Rectal smooth muscle tissue (tissue), 1 donor: ENCODE results near the gene TMEM125.

Experiments used
- H3K27ac ChIP-seq: one replicate; pipeline ENCODE4 v1.7.0; 2013; ENCODE audit warnings: low read depth, low read length, inconsistent platforms
- H3K27me3 ChIP-seq: one replicate; pipeline ENCODE4 v1.7.0; 2013; ENCODE audit warnings: low read length; ENCODE audit not compliant: control insufficient read depth, insufficient read depth
- H3K36me3 ChIP-seq: one replicate; pipeline ENCODE4 v1.7.0; 2013; ENCODE audit warnings: low read length; ENCODE audit not compliant: control insufficient read depth, insufficient read depth
- H3K4me1 ChIP-seq: one replicate; pipeline ENCODE4 v1.7.0; 2013; ENCODE audit warnings: low read length; ENCODE audit not compliant: control insufficient read depth, insufficient read depth
- H3K4me3 ChIP-seq: one replicate; pipeline ENCODE4 v1.7.0; 2013; ENCODE audit warnings: low read length
- H3K9ac ChIP-seq: one replicate; pipeline ENCODE4 v1.7.0; 2013; ENCODE audit warnings: low read length

The TMEM125 gene

DNA sequence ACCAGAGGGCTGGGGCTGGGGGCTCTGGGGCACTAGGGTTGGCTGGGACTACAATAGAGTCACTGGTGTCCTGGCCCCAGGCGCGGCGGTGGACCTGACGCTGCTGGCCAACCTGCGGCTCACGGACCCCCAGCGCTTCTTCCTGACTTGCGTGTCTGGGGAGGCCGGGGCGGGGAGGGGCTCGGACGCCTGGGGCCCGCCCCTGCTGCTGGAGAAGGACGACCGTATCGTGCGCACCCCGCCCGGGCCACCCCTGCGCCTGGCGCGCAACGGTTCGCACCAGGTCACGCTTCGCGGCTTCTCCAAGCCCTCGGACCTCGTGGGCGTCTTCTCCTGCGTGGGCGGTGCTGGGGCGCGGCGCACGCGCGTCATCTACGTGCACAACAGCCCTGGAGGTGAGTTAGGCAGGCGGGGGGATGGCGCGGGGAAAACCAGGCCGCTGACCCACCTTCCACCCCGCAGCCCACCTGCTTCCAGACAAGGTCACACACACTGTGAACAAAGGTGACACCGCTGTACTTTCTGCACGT lies 35.1 kb downstream of the TMEM125 start:
- Histone ChIP-seq H3K27me3 (no peaks in the 10 kb centered on the region), H3K4me1 (no peaks in the 10 kb centered on the region), H3K36me3 (no peaks in the 10 kb centered on the region), H3K4me3 (no peak overlapping the region), H3K27ac (no peak overlapping the region), H3K9ac (no peak overlapping the region)

- no peaks in the 10 kb centered on the region for H3K4me1 ChIP-seq
- no peak overlapping the region for H3K4me3 ChIP-seq
- no peaks in the 10 kb centered on the region for H3K27me3 ChIP-seq
- no peak overlapping the region for H3K27ac ChIP-seq
- no peaks in the 10 kb centered on the region for H3K36me3 ChIP-seq
- no peak overlapping the region for H3K9ac ChIP-seq
These were observed 35.7 kb downstream of the TMEM125 start for GRCh38 chr1:43305461-43305860.

GRCh38 chr1:43305926-43306687 lies 36.3 kb downstream of the TMEM125 start:
- H3K9ac ChIP-seq: no peak overlapping the region
- H3K4me1 ChIP-seq: no peaks in the 10 kb centered on the region
- no peaks in the 10 kb centered on the region for H3K27me3 ChIP-seq
- no peak overlapping the region for H3K27ac ChIP-seq
- H3K36me3 ChIP-seq: no peaks in the 10 kb centered on the region
- no peak overlapping the region for H3K4me3 ChIP-seq

- no peak overlapping the region for H3K27ac ChIP-seq
- H3K36me3 ChIP-seq: no peaks in the 10 kb centered on the region
- H3K9ac ChIP-seq: no peak overlapping the region
- H3K4me3 ChIP-seq: no peak overlapping the region
- no peaks in the 10 kb centered on the region for H3K4me1 ChIP-seq
- H3K27me3 ChIP-seq: no peaks in the 10 kb centered on the region
These were observed 37.1 kb downstream of the TMEM125 start for GRCh38 chr1:43306688-43307457.

DNA sequence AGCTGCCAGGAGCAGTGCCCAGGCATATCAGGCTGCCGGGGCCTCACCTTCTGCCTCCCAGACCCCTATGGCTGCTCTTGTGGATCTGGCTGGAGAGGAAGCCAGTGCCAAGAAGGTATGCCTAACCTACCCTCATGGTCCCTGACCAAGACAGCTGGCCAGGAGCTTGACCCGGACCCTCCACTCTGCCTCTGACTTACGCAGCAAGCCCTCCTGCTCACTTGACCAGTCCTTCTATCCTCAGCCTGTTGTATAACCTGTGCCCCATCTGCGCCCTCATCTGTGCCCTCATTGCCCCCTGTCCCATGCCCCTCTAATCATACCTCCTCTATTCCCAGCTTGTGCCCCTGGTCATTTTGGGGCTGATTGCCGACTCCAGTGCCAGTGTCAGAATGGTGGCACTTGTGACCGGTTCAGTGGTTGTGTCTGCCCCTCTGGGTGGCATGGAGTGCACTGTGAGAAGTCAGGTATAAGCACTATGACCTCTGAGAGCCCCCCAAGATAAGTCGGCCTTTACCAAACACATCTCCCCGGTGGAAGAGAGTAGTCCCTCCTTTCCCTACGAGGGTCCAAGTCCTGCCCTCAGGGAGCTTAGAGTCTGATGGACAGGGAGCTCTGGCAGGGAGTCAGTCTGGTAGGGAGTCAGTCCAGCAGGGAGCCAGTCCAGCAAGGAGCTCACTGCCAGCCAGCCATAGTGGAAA lies 37.8 kb downstream of the TMEM125 start:
- H3K4me3 ChIP-seq: no peak overlapping the region
- H3K4me1 ChIP-seq: no peaks in the 10 kb centered on the region
- no peaks in the 10 kb centered on the region for H3K36me3 ChIP-seq
- no peaks in the 10 kb centered on the region for H3K27me3 ChIP-seq
- no peak overlapping the region for H3K9ac ChIP-seq
- no peak overlapping the region for H3K27ac ChIP-seq

DNA sequence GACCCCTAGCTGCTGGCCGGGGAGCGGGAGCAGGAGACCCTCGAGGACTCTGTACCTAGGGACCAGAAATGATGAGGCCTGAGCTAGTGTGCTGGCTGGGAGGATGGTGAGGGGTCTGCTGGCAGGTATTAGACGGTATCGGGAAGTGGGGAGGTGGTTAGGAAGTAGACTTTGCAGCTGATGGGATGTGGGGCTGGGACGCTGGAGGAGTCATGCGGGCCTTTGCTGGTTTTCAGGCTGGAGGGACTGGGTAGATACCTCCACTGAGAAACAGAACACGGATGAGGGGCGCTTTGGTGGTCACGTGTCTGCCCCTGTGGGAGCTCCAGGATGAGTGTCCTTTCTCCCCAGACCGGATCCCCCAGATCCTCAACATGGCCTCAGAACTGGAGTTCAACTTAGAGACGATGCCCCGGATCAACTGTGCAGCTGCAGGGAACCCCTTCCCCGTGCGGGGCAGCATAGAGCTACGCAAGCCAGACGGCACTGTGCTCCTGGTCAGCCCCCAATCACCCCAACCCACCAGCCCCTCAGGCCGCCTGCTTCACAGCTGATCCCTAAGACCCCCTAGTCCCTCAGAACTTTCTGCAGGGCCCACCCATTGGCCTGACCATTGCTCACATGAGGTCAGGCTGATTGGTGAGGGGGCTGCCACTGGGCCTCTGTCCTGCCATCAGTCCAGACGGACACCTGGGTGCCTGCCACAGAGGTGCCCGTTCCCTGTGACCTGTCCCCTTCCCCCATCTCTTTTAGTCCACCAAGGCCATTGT lies 39.0 kb downstream of the TMEM125 start:
- H3K9ac ChIP-seq: no peak overlapping the region
- no peak overlapping the region for H3K27ac ChIP-seq
- no peak overlapping the region for H3K4me3 ChIP-seq
- no peaks in the 10 kb centered on the region for H3K4me1 ChIP-seq
- H3K36me3 ChIP-seq: no peaks in the 10 kb centered on the region
- no peaks in the 10 kb centered on the region for H3K27me3 ChIP-seq

DNA sequence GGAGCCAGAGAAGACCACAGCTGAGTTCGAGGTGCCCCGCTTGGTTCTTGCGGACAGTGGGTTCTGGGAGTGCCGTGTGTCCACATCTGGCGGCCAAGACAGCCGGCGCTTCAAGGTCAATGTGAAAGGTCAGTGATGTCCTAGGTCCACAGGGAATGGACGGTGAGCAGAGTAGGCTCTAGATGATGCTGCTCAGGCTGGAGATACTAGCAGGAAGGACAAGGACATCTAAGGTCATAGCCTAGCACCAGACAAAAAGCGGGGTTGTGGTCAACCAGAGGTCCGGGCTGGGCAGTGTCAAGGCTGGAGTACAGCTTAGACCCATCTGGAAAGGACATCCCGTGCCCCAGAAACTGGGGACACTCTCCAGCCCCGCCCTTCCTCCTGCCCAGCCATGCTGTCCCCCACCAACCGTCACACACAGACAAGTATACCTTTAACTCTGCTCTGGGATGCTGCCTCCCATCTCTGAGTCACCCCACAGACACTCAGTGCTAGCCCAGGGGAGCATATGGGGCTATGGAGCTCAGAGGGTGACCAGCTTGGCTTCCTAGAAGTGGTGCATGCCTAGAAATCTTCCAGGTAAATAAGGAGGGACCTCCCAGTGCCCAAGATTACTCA lies 39.7 kb downstream of the TMEM125 start:
- Histone ChIP-seq H3K36me3 (no peaks in the 10 kb centered on the region), H3K27me3 (no peaks in the 10 kb centered on the region), H3K4me3 (no peak overlapping the region), H3K27ac (no peak overlapping the region), H3K9ac (no peak overlapping the region), H3K4me1 (no peaks in the 10 kb centered on the region)

GRCh38 chr1:43311521-43311920 lies 41.7 kb downstream of the TMEM125 start:
- Histone ChIP-seq H3K4me3 (no peak overlapping the region), H3K4me1 (no peaks in the 10 kb centered on the region), H3K36me3 (no peaks in the 10 kb centered on the region), H3K9ac (no peak overlapping the region), H3K27me3 (no peaks in the 10 kb centered on the region), H3K27ac (no peak overlapping the region)

DNA sequence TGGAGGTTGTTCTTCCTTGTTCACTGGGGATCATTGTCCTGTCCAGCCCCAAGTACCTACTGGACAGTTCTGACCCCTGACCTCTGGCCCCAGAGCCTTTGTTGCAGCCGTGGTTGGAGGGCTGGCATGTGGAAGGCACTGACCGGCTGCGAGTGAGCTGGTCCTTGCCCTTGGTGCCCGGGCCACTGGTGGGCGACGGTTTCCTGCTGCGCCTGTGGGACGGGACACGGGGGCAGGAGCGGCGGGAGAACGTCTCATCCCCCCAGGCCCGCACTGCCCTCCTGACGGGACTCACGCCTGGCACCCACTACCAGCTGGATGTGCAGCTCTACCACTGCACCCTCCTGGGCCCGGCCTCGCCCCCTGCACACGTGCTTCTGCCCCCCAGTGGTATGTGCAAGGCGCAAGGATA lies 42.4 kb downstream of the TMEM125 start:
- H3K27me3 ChIP-seq: no peaks in the 10 kb centered on the region
- no peak overlapping the region for H3K27ac ChIP-seq
- H3K36me3 ChIP-seq: no peaks in the 10 kb centered on the region
- H3K9ac ChIP-seq: no peak overlapping the region
- no peaks in the 10 kb centered on the region for H3K4me1 ChIP-seq
- no peak overlapping the region for H3K4me3 ChIP-seq

- H3K27me3 ChIP-seq: no peaks in the 10 kb centered on the region
- H3K27ac ChIP-seq: no peak overlapping the region
- no peaks in the 10 kb centered on the region for H3K36me3 ChIP-seq
- no peak overlapping the region for H3K4me3 ChIP-seq
- no peaks in the 10 kb centered on the region for H3K4me1 ChIP-seq
- H3K9ac ChIP-seq: no peak overlapping the region
These were observed 43.1 kb downstream of the TMEM125 start for GRCh38 chr1:43312663-43313515.

GRCh38 chr1:43313771-43314170 lies 44.0 kb downstream of the TMEM125 start:
- H3K27me3 ChIP-seq: no peaks in the 10 kb centered on the region
- H3K9ac ChIP-seq: no peak overlapping the region
- no peak overlapping the region for H3K4me3 ChIP-seq
- no peaks in the 10 kb centered on the region for H3K36me3 ChIP-seq
- H3K27ac ChIP-seq: no peak overlapping the region
- no peaks in the 10 kb centered on the region for H3K4me1 ChIP-seq
